Measurements from ENCODE around the gene RORB.

DNA sequence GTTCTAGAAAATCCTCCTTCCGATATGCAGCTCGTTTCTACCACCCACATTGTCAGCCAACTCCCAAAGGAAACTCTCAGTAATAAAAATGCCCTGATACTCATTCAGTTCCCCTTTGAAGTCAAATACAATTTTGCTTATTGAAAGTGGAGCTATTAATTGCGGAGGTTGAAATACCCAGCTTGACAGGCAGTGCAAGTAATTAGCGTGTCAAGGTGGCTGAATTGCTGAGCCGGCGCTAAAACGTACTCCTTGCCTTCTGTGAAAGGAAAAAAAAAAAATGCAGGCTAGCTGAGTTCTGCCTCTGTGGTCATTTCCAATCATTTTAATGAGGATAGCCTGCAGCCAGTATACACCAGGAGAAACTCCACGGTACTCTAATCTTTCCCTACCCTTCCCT lies 165.5 kb downstream of the RORB start:
- no peak for TF ChIP-seq POLR2A (IDR thresholded peaks at IDR 0.05; ENCODE audit: low read depth)
- TF ChIP-seq, protein P1, sequence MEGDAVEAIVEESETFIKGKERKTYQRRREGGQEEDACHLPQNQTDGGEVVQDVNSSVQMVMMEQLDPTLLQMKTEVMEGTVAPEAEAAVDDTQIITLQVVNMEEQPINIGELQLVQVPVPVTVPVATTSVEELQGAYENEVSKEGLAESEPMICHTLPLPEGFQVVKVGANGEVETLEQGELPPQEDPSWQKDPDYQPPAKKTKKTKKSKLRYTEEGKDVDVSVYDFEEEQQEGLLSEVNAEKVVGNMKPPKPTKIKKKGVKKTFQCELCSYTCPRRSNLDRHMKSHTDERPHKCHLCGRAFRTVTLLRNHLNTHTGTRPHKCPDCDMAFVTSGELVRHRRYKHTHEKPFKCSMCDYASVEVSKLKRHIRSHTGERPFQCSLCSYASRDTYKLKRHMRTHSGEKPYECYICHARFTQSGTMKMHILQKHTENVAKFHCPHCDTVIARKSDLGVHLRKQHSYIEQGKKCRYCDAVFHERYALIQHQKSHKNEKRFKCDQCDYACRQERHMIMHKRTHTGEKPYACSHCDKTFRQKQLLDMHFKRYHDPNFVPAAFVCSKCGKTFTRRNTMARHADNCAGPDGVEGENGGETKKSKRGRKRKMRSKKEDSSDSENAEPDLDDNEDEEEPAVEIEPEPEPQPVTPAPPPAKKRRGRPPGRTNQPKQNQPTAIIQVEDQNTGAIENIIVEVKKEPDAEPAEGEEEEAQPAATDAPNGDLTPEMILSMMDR (IDR thresholded peaks at IDR 0.05): no peak
- TF ChIP-seq EP300 (IDR thresholded peaks at IDR 0.05): no peak
